Testis (tissue), 2 donors: ENCODE measurements around the gene GPR137.

Source experiments
- CTCF ChIP-seq, 3 experiments: fragments of 450-650 bp in 2 of 3; fragments of 200-600 bp in 1 of 3; sonication (generic) in 1 of 3; IDR thresholded peaks; one replicate each; pipeline ENCODE4 v1.5.1; 2016 to 2019; ENCODE audit warnings: antibody characterized with exemption in 3 of 3, mild to moderate bottlenecking in 2 of 3, moderate library complexity in 1 of 3
- POLR2A ChIP-seq: fragments of 450-650 bp; IDR thresholded peaks from one replicate; pipeline ENCODE4 v1.6.1; 2017; ENCODE audit warnings: antibody characterized with exemption, mild to moderate bottlenecking, moderate library complexity

- peak; percentile 10 to 67 (median 47) for TF ChIP-seq CTCF (IDR thresholded peaks at IDR 0.05)
- peak; percentile 69 for TF ChIP-seq POLR2A
Measured at GRCh38 chr11:64317961-64318765, 32.5 kb downstream of the GPR137 start, which contains the start of gene PRDX5.
